Activated B cell treated with CpG ODN at 0.5 μM for 24 hours (primary cell): Measurements from ENCODE around the gene NEK9. TPM values are rescaled to one million over a fixed set of nuclear protein-coding genes. Genes with fewer than 3 reads are reported as not detected.

Experiments
- ATAC-seq: fragments of 200-7000 bp; cut with Tn5 transposase; one replicate; pipeline ENCODE4 v1.10.0; 2021; ENCODE audit warnings: low read depth, mild to moderate bottlenecking, moderate library complexity
- CTCF ChIA-PET: fragments of 350-600 bp; sonication (Branson Sonifier 250); formaldehyde crosslinking; loops from one replicate; lab custom pipeline; 2021; ENCODE audit warnings: antibody characterized with exemption; lab: Charles Lee
- POLR2A ChIA-PET: fragments of 350-600 bp; sonication (Branson Sonifier 250); formaldehyde crosslinking; loops from one replicate; lab custom pipeline; 2021; ENCODE audit warnings: antibody characterized with exemption; lab: Charles Lee
- DNase-seq: peaks from one replicate; pipeline ENCODE4 v3.0.0; 2022
- H3K27ac Mint-ChIP-seq: one replicate; pipeline ENCODE4 v1.8.0; 2020; ENCODE audit warnings: mixed read lengths
- H3K27me3 Mint-ChIP-seq: one replicate; pipeline ENCODE4 v1.8.0; 2021; ENCODE audit warnings: mixed read lengths
- H3K36me3 Mint-ChIP-seq: one replicate; pipeline ENCODE4 v1.8.0; 2021; ENCODE audit warnings: low read depth, mixed read lengths
- H3K4me1 Mint-ChIP-seq: one replicate; pipeline ENCODE4 v1.8.0; 2021; ENCODE audit warnings: mixed read lengths
- H3K4me3 Mint-ChIP-seq: one replicate; pipeline ENCODE4 v1.8.0; 2020; ENCODE audit warnings: mild to moderate bottlenecking, mixed read lengths
- H3K9me3 Mint-ChIP-seq: one replicate; pipeline ENCODE4 v1.8.0; 2020; ENCODE audit warnings: mixed read lengths
- CTCF ChIP-seq: fragments of 200-600 bp; IDR thresholded peaks from one replicate; pipeline ENCODE4 v1.8.0; 2022; ENCODE audit warnings: antibody characterized with exemption, mild to moderate bottlenecking
- intact Hi-C: fragments of 100-400 bp; cut with micrococcal nuclease; formaldehyde crosslinking; loops from one replicate; pipeline ENCODE4 v1.15.1; 2024
- total RNA-seq: library from RNA; stranded (reverse); gene quantifications from 2 replicates; pipeline ENCODE4 v1.2.3, GENCODE V29; 2022

Gene NEK9
- total RNA-seq, 1 donor from 2014 or later, result 97.7 TPM

- Mint-ChIP-seq H3K4me1 (peaks cover 33% of the 10 kb centered on the region), H3K9me3 (no peaks in the 10 kb centered on the region), H3K36me3 (peaks cover 23% of the 10 kb centered on the region), H3K4me3 (no peak overlapping the region), H3K27me3 (no peaks in the 10 kb centered on the region), H3K27ac (no peak overlapping the region)
- TF ChIP-seq CTCF, result no peak
- ChIA-PET CTCF (no interaction called here), POLR2A (no interaction called here)
- ATAC-seq, result no peak
- intact Hi-C loops, result no loop called here
- no peak for DNase-seq
Observed at GRCh38 chr14:75046275-75046674, 80.6 kb downstream of the NEK9 start.

- Mint-ChIP-seq H3K27me3 (no peaks in the 10 kb centered on the region), H3K4me3 (no peak overlapping the region)
Observed at GRCh38 chr14:75044752-75045151, 82.1 kb downstream of the NEK9 start.

DNA sequence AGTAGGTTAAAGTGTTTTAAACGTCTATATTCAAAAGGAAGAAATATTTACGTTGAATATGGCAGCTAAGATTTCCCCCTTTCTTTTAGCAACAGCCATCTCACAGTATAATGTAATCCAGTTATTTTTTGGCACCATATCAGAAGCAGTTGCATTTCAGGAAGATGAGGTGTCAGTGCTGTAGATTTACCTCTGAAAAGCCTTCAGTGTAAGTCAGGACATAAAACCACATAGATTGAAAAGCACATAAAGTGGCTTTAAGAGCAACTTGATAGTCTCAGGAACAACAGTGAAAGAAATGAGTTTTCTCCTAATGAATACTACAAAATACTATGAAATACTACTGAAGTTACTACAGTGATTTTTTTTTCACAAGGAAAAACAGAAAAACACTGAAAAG, 82.5 kb downstream of the NEK9 start:
- CTCF ChIA-PET, result interaction anchor here (1.7 kb wide), 1 partner anchor 44 kb away, joined by 4 read pairs; no protein-coding TSS in a partner anchor
- peaks cover 28% of the 10 kb centered on the region for H3K36me3 Mint-ChIP-seq
- intact Hi-C loops, result no loop called here
- H3K27me3 Mint-ChIP-seq, result no peaks in the 10 kb centered on the region
- H3K4me3 Mint-ChIP-seq, result no peak overlapping the region
- TF ChIP-seq CTCF, result no peak
- DNase-seq (no peak), ATAC-seq (no peak)
- peaks cover 18% of the 10 kb centered on the region for H3K4me1 Mint-ChIP-seq
- H3K27ac Mint-ChIP-seq, result no peak overlapping the region
- H3K9me3 Mint-ChIP-seq, result no peaks in the 10 kb centered on the region
- POLR2A ChIA-PET, result interaction anchor here (0.5 kb wide), 1 partner anchor 282 kb away, joined by 3 read pairs; no protein-coding TSS in a partner anchor

More at GRCh38 chr14:75044752-75045151, 82.1 kb downstream of the NEK9 start:
- intact Hi-C loops, result no loop called here
- no peak for DNase-seq
- ChIA-PET CTCF (interaction anchor here (1.7 kb wide), 1 partner anchor 43 kb away, joined by 4 read pairs; no protein-coding TSS in a partner anchor), POLR2A (interaction anchor here (0.5 kb wide), 1 partner anchor 282 kb away, joined by 3 read pairs; no protein-coding TSS in a partner anchor)
- ATAC-seq, result no peak
- Mint-ChIP-seq H3K27ac (no peak overlapping the region), H3K4me1 (peaks cover 21% of the 10 kb centered on the region), H3K9me3 (no peaks in the 10 kb centered on the region), H3K36me3 (peaks cover 29% of the 10 kb centered on the region)
- no peak for TF ChIP-seq CTCF

DNA sequence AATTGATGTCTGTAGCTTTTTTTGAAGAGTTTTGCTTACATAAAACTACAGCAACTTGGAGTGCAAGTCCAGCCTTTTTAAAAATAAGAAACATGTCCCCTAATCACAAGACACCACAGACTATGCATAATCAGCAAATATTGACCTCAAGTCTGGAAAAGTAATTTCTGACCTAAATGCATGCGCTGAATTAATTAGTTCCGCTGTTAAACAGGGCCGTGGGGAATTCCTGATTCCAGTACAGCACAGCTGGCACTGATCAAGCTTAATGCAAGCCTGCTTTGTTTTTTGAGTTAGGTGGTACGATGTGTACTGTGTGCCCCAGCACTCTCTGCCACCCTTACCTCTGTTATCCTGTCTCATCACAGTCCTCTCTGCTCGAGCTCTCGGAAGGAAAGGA, 84.8 kb downstream of the NEK9 start:
- H3K4me3 Mint-ChIP-seq, result no peak overlapping the region
- no peak for DNase-seq
- H3K36me3 Mint-ChIP-seq, result peaks cover 37% of the 10 kb centered on the region
- CTCF ChIA-PET, result no interaction called here
- no peaks in the 10 kb centered on the region for H3K27me3 Mint-ChIP-seq
- intact Hi-C loops, result no loop called here
- no peak overlapping the region for H3K27ac Mint-ChIP-seq
- POLR2A ChIA-PET, result no interaction called here
- ATAC-seq, result no peak
- H3K9me3 Mint-ChIP-seq, result no peaks in the 10 kb centered on the region
- peaks cover 17% of the 10 kb centered on the region for H3K4me1 Mint-ChIP-seq
- no peak for TF ChIP-seq CTCF

GRCh38 chr14:75041613-75042012, 85.2 kb downstream of the NEK9 start:
- ChIA-PET POLR2A (no interaction called here), CTCF (no interaction called here)
- no peak overlapping the region for H3K27ac Mint-ChIP-seq
- no peak for TF ChIP-seq CTCF
- H3K9me3 Mint-ChIP-seq, result no peaks in the 10 kb centered on the region
- no peaks in the 10 kb centered on the region for H3K27me3 Mint-ChIP-seq
- intact Hi-C loops, result no loop called here
- peaks cover 17% of the 10 kb centered on the region for H3K4me1 Mint-ChIP-seq
- no peak overlapping the region for H3K4me3 Mint-ChIP-seq
- peaks cover 39% of the 10 kb centered on the region for H3K36me3 Mint-ChIP-seq
- no peak for ATAC-seq
- no peak for DNase-seq
